ENCODE measurements around the gene ITLN1.

GRCh38 chr1:160850541-160850940 is 34.4 kb downstream of the ITLN1 start:
- TF ChIP-seq REST (tag by site-specific recombination; IDR thresholded peaks at IDR 0.05): no peak
- no peak for TF ChIP-seq ZNF76 (tag by site-specific recombination; IDR thresholded peaks at IDR 0.05; ENCODE audit: borderline replicate concordance, low read depth)
- TF ChIP-seq CTCF (tag by site-specific recombination; IDR thresholded peaks at IDR 0.05): no peak
- TF ChIP-seq ZNF16 (tag by site-specific recombination; IDR thresholded peaks at IDR 0.05; ENCODE audit: low read depth): no peak
- no peak for TF ChIP-seq YY1 (tag by site-specific recombination; IDR thresholded peaks at IDR 0.05)
- TF ChIP-seq ZNF280D (tag by site-specific recombination; IDR thresholded peaks at IDR 0.05): no peak
- TF ChIP-seq KLF1 (tag by site-specific recombination; IDR thresholded peaks at IDR 0.05): no peak
- no peak for TF ChIP-seq KLF9 (tag by site-specific recombination; IDR thresholded peaks at IDR 0.05; ENCODE audit: low read depth)
- no peak for TF ChIP-seq ZNF341 (tag by site-specific recombination; IDR thresholded peaks at IDR 0.05; ENCODE audit: low read depth)
- no peak for TF ChIP-seq ZNF18 (tag by site-specific recombination; IDR thresholded peaks at IDR 0.05)
